Measurements from ENCODE around the gene IPO11.

- no peak for TF ChIP-seq POLR2A (IDR thresholded peaks at IDR 0.05)
- no peak for TF ChIP-seq POLR2AphosphoS5 (IDR thresholded peaks at IDR 0.05)
- no peak for TF ChIP-seq CTCF (IDR thresholded peaks at IDR 0.05 in 8 of 11, conservative IDR thresholded peaks at IDR 0.05 in 3 of 11)
These were observed 110.2 kb downstream of the IPO11 start for GRCh38 chr5:62522811-62523210.

Measured in spleen (tissue), 7 donors.